ENCODE measurements around the gene ZNF655.

GRCh38 chr7:99543916-99544315, 14.5 kb upstream of the ZNF655 start:
- no peak for TF ChIP-seq CTCF (IDR thresholded peaks at IDR 0.05)
- TF ChIP-seq MAX (CRISPR knock-in tag; IDR thresholded peaks at IDR 0.05) = no peak
- TF ChIP-seq ELF4 (CRISPR knock-in tag; IDR thresholded peaks at IDR 0.05; ENCODE audit: low read depth) = no peak
- TF ChIP-seq, protein P1, sequence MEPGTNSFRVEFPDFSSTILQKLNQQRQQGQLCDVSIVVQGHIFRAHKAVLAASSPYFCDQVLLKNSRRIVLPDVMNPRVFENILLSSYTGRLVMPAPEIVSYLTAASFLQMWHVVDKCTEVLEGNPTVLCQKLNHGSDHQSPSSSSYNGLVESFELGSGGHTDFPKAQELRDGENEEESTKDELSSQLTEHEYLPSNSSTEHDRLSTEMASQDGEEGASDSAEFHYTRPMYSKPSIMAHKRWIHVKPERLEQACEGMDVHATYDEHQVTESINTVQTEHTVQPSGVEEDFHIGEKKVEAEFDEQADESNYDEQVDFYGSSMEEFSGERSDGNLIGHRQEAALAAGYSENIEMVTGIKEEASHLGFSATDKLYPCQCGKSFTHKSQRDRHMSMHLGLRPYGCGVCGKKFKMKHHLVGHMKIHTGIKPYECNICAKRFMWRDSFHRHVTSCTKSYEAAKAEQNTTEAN (CRISPR knock-in tag; IDR thresholded peaks at IDR 0.05) = no peak
- no peak for TF ChIP-seq ZBTB21 (CRISPR knock-in tag; IDR thresholded peaks at IDR 0.05; ENCODE audit: borderline replicate concordance)
- TF ChIP-seq ATF3 (CRISPR knock-in tag; conservative IDR thresholded peaks at IDR 0.05) = no peak
- TF ChIP-seq, protein P2, sequence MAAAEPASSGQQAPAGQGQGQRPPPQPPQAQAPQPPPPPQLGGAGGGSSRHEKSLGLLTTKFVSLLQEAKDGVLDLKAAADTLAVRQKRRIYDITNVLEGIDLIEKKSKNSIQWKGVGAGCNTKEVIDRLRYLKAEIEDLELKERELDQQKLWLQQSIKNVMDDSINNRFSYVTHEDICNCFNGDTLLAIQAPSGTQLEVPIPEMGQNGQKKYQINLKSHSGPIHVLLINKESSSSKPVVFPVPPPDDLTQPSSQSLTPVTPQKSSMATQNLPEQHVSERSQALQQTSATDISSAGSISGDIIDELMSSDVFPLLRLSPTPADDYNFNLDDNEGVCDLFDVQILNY (CRISPR knock-in tag; IDR thresholded peaks at IDR 0.05) = no peak
- TF ChIP-seq SMAD4 (CRISPR knock-in tag; IDR thresholded peaks at IDR 0.05) = no peak

Measured in WTC11 (cell line).